Keratinocyte (primary cell): ENCODE measurements around the gene LRIG1.

Experiments used
- EZH2 ChIP-seq: IDR thresholded peaks from one replicate; pipeline ENCODE4 v1.6.1; 2012; ENCODE audit warnings: inconsistent platforms, mild to moderate bottlenecking, low read length, moderate library complexity
- TF ChIP-seq, protein P1 (sequence below), 3 experiments: IDR thresholded peaks in 1 of 3; conservative IDR thresholded peaks in 1 of 3; optimal IDR thresholded peaks in 1 of 3; 2 replicates in 2 of 3; 3 replicates in 1 of 3; pipeline versions ENCODE3 to v1.5.1; 2011; ENCODE audit warnings: low read length in 3 of 3, mild to moderate bottlenecking in 3 of 3, moderate library complexity in 2 of 3, control low read depth in 1 of 3, inconsistent platforms in 1 of 3; ENCODE audit not compliant: insufficient read depth in 2 of 3; ENCODE audit errors: extremely low read depth in 1 of 3

- TF ChIP-seq, protein P1, sequence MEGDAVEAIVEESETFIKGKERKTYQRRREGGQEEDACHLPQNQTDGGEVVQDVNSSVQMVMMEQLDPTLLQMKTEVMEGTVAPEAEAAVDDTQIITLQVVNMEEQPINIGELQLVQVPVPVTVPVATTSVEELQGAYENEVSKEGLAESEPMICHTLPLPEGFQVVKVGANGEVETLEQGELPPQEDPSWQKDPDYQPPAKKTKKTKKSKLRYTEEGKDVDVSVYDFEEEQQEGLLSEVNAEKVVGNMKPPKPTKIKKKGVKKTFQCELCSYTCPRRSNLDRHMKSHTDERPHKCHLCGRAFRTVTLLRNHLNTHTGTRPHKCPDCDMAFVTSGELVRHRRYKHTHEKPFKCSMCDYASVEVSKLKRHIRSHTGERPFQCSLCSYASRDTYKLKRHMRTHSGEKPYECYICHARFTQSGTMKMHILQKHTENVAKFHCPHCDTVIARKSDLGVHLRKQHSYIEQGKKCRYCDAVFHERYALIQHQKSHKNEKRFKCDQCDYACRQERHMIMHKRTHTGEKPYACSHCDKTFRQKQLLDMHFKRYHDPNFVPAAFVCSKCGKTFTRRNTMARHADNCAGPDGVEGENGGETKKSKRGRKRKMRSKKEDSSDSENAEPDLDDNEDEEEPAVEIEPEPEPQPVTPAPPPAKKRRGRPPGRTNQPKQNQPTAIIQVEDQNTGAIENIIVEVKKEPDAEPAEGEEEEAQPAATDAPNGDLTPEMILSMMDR (optimal IDR thresholded peaks at IDR 0.05 in 1 of 3, IDR thresholded peaks at IDR 0.05 in 1 of 3, conservative IDR thresholded peaks at IDR 0.05 in 1 of 3; ENCODE audit: extremely low read depth in 1 of 3, insufficient read depth in 2 of 3, low read length in 3 of 3): no peak
- TF ChIP-seq EZH2: no peak
Observed at GRCh38 chr3:66394019-66394752, 106.6 kb downstream of the LRIG1 start.
